HG03558 (cell line): ENCODE measurements around the gene GRIK4.

ENCODE experiments used
- ATAC-seq: cut with Tn5 transposase; IDR thresholded peaks from one replicate; pipeline ENCODE4 v1.9.1; 2021; ENCODE audit warnings: moderate number of reproducible peaks; ENCODE audit not compliant: unreplicated experiment; ENCODE audit errors: extremely low read depth

Gene GRIK4

DNA sequence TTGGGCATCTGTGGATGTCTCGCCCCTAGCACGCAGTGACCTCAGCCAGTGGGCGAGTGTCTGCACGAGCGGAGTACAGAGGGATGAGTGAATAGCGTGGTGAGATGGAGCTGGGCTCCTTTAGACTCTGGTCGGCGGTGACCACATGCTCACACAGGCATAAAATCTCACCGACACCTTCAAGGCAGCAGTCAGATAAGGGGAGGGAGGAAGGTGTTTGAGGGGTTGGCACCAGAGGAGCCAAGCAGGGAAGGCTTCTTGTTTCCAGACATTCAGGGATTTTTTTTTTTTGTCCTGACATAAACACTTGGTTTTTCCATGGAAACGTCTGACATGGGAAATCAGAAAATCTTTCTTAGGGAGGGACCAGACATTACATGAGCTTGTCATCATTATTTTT is 35.8 kb downstream of the GRIK4 start:
- ATAC-seq: no peak

DNA sequence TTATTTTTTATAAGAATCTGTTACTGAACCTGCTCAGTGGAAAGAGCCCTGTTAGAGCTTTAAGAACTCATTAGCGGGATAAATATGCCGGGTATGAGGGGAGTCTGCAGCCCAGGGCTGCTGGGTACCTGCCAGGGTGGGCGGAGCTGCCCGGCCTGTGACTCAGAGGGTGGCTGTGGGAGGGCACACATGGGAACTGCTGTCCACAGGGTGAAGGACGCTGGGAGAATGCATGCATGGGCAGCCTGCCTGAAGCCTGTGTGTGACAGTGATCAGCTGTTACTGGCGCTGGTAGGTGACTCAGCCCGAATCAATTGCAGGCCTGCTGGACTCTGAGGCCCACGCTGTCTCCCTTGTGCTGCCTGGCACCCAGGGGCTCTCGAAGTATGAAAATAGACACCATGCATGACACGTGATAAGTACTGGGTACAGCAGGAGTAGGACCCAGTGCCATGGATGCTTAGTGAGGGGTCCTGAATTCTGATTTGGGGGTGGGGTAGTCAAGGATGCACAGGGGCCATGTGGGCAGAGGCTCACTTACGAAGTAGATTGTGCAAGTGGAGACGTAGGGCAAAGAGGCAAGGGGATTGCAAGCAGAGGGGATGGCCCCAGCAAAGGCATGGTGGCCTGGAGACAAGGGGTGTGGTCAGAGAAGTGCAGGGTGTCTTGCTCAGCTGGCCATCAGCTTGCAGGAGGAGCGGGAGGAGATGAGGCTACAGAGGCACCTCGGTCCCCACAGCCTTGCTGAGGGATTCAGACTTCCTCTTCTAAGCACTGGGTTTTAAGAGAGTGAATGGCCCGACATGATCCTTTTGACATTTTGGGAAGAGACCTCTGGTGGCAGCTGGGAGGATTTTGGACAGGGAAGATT is 36.5 kb downstream of the GRIK4 start:
- ATAC-seq: no peak

DNA sequence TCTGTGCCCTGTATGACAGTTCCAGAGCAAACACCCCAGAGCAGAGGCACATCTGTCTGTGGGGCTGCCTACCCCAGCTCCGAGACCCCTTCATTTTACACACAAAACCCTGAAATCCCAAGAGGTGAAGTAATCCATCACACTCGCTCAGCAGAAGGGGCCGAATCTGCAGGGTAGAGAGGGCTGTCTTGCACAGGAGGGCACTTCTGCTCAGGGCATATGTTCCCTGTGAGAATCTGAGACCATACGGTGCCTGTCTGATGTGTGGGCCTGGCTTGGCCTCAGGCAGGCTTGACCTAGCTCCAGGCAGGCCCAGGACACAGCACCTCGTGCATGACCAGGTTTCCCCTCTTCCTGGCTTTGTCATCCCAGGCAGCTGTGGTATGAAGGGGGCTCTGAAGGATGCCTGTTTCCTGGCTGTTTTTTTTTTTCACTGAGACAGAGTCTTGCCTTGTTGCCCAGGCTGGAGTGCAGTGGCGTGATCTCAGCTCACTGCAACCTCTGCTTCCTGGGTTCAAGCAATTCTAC is 37.2 kb downstream of the GRIK4 start:
- no peak for ATAC-seq

DNA sequence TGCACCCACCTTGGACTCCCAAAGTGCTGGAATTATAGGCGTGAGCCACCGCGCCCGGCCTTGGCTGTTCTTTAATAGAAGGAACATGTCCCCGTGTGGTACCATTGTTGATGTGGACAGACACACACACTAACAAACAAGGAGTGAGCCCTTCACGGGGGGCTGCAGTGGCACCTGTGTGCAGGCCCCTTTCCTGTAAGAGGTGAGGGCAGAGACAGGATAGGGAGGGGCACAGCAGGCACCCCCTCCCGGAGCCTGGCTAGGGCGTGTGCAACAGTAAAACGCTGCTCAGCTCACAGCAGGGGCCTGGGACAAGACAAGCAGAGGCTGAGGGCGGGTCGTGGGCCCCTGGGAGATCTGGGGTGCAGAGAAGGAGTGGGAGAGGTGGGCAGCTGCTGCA is 37.8 kb downstream of the GRIK4 start:
- ATAC-seq: no peak

DNA sequence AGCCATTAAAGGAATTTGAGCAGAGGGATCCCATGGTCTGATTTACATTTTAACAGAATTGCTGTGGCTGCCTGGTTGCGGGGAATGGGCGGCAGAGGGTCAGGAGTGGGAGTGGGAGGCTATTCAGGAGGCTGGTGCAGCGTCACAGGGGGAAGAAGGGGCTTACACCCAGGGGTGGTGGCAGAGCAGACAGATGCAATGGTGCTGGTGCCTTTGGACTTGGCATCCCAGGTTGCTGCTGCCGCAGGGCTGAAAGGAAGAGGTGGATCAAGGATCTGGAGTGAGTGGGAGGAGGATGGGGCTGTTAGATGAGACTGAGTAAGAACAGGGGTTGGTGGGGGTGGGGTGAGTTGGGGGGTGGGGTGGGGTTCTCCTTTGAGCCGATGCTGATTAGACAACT is 38.5 kb downstream of the GRIK4 start:
- no peak for ATAC-seq

DNA sequence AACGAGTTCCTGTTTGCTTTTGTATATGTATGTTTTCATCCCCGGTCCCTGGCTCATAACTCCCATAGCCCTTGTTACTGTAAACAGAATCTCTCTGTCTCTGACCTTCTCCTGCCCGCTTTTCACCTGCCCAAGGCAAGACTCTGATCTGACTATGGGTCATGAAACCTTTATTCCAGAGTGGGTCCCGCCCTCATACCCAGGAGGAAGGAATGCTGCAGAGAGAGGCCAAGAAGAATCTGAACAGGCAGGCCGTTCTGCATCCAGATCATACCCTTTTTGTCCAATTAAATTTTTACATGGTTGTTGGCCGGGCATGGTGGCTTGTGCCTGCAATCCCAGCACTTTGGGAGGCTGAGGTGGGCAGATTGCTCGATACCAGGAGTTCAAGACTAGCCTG is 39.6 kb downstream of the GRIK4 start:
- no peak for ATAC-seq

DNA sequence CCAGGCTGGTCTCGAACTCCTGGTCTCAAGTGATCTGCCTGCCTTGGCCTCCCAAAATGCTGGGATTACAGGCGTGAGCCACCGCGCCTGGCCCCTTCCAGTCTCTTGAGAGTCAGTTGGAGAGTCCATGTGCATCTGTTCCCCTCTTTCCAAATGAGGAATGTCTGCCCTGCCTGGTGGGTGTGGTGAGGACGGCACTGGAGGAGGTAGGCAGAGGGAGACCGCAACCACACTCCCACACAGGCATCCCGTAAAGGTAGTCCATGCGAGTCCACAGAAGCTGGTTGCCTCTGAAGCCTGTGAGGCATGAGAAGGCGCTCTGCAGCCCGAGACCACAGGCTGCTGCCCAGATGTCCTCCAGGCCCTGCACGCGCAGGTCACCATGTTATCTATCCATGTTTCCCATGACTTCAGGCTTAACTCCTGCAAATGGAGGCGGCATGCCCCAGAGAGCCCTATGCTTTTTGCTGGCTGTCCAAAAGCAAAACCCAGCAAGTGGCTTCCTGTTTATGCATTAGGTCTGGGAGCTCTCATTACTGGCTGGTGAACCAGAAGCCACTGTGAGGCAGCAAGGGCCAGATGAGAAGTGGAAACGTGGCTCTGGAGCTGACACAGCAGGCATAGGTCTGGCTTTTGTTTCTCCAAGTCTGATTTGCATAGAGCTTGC is 43.4 kb downstream of the GRIK4 start:
- no peak for ATAC-seq

DNA sequence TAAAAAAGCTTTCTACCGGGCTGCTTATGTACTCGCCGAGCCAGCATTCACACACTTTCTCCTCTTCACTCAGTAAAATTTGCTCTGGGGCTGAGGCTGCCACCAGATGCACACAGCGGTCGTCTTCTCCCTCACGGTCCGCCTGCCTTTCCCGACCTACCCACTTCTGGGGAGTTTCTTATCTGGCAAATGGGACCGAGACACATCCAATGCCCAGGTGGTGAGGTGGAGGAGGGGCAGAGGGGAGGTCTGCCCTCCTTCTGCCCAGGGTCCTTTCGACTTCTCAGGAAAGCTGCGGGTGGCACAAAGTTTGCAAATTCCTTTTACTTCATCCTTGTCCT is 43.9 kb downstream of the GRIK4 start:
- no peak for ATAC-seq

DNA sequence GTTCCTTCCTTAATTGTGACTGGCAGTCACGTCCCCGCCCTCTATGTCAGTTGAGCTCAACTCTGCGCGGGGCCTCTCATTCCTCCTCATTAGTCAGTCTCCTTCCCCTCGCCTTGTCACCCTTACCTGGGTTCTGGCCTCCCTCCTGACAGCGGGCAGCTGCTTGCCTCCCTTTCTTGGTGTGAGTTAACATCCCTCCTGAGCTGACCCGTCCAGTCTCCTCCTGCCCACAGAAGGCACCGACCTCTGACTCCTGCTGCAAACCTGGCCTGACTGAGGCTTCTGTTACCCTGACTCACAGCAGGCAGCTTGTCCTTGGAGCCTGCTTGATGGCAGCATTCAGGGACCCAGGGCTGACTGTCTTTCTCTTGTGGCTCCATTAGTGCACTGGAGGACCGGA is 45.2 kb downstream of the GRIK4 start:
- no peak for ATAC-seq

DNA sequence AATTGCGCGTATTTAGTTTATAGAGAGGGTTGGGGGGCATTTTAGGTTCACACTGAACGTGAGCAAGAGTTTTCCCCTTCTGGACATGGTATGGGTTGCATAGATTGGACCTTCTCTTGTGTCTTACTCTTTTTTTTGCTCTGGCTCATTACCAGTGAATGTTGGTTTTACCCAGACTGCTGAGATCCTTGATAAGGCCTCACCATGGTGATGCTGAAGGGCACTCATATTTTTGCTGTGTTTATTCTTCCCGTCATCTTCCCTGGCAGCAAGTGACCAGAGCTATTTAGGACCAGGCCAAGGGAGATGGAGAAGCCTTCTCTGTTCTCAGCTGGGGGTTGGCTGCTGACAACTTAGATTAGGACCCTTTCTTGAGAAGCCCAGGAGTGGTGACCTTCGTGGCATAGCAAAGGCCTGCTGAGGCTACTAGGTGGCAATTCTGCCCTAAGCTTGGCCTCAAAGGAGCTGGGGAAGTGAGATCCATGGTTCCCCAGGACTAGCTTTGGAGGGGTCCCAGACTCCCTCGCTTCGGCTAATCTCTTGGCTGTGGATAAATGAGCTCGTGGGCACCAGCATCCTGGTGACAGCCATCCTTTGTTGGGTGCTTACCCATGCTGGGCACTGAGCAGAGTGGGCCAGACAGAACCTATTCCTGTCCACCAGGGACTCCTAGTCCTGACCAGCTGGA is 47.3 kb downstream of the GRIK4 start:
- no peak for ATAC-seq

DNA sequence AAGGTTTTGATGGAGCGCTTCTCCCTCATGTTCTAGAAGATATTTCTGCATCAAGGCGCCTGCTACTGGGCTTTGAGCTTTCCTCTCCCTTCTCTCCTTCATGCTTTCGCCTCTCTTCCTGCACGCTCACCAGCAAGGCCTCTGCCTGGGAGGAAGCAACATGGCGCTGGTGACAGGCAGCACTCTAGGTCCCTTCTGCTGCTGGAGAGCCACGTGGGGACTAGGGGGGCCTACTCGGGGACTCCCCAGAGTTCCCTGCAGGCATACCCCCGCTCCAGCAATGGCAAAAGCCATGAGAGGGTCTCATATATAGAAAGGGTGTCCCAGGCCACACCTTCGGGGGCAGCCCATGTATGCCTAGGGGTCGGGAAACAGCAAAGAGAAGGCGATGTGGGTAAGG is 49.7 kb downstream of the GRIK4 start:
- no peak for ATAC-seq

DNA sequence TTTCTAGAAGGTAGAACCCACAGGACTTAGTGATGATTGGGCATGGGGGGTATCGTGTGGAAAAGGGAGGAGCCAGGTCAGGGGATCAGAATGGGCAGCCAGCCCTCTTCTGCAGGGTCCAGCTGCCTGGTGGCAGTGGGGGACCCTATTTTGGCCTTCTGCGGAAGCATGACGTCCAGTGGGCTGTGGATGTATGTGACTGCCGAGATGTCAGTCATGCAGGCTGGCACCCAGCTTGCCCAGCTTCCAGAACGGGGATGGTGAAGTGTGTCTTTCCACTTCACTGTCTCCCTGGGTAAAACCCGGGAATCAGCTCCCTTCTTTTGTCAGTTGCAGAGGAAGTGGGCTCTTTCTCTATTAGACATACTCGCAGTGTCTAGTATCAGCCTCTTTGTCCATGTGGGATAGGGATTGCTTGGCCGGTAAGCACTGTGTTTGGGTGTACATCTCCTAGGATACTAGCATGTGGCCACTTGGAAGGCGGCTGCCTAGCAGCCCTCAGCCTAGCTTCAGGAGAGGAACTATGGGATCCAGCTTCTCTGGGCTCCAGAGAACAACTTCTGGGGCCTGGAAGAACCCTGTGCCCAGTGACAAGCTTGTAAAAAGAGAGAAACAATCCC is 51.4 kb downstream of the GRIK4 start:
- ATAC-seq: no peak

DNA sequence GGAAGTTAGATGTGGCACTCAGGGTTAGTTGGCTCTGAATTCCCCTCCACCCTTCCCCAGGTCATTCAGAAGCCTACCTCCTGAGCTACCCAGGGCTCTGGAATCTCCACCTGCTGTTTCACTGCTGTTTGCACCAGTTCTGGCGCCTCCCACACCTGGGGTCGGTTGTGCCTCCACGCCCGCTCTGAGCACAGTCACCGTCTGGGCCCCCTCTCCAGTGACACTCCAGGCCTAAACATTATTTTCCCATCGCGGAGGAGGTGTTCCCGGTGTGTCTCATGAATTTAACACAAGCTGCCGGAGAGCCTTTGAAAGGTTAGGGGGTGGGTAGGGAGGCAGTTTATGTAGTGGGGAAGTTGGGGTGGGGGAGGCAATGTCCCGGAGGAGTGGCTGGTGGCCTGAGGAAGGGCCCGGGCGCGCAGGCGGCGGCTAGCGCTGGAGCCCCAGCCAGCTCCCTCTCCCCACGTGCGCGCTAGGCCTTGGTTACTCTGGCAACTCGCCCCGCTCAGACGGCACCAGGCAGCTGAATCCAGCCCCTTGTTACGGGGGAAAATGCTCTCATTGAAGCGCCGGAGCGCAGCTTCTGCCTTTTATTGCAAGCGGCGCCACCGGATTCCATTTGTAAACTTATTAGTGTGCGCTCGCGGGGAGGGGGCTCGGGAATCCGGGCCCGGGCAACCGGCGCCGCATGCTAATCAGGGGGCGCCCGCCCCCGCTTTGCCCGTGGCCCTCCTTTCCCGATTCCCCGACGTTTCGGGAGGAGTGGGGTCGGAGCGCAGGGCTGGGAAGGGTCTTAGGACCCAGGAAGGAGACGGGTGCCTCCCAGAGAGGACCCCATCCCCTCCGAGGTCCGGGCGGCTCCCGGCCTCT is 52.4 kb downstream of the GRIK4 start:
- no peak for ATAC-seq

DNA sequence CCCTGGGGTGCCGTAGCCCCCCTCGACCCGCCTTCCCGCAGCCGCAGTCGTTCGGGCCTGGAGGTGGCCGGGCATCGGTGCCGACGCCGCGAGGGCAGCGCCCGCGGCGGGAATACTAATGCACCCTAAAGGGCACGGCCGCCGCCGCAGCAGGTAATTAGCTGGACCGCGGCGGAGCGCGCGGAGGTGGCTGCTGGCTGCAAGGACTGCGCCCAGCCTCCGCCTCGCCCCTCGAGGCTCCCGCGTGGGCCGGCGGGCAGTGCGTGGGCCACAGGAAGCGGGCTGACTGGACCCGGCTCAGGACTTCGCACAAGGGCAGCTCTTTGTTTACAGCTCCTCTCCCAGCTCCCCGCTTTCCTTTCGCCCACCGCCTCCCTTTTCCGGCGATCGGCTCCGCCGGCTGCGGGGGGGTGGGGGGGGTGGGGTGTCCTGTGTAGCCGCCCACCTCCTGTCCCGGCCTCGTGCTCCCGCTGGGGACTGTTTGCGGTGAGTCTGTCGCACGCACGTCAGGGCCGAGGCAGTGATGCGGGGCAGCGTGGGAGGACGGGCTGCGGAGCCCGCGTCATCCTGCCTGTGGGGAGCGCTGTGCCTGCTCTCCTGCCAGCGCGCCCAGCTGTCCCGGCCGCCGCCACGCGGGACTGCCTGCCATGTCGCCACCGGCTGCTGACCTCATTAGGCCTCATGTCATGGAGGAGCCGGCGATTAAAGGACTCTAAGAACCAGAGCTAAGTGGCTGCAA is 53.2 kb downstream of the GRIK4 start:
- ATAC-seq: no peak

DNA sequence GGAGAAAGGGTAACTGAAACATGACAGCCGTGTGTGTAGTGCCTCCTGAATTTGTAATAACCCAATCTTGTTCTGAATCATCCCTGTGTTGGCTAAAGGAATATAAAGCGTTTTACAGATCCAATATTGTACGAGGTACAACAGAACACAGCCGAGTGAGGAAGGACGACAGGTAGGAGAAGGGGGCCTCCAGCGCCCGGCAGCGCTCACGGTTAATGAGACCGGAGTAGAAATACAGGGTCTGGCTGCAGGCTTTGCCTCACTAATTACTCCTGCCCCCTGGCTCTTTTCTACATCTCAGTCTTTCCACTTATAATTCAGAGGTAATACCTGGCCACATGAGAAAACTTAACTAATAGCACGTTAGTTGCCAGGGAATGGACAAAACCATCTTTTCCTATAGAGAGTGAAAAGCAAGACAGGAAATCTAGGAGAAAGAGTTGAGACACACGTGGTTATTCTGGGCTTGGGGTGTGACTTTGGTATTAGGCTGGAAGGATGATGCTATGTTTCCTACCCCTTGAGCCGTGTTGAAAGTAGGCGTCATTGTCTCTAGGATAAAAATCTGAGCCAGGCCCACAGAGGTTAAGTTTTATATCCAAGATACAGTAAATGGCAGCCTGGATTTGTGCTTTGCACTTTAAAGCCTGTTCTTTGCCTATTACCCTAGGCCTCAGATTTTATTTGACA is 54.1 kb downstream of the GRIK4 start:
- ATAC-seq: no peak

DNA sequence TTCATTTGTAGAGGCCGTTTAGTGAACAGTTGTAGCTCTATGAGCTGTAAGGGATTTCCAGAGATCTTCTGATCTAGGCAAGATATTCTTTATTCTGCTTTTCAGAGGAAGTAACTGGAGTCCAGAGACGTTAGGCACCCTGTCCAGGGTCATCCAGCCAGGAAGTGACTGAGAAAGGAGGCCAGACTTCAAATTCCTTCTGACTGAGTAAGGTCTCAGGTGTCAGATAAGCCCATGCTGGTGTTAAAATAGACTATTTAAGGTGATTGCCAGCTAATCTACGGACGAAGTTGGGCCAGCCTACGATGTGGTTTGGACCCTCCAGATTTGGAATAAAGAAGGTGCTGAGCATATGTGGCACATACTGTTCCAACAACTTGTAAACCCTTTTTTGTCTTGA is 54.6 kb downstream of the GRIK4 start:
- ATAC-seq: no peak

DNA sequence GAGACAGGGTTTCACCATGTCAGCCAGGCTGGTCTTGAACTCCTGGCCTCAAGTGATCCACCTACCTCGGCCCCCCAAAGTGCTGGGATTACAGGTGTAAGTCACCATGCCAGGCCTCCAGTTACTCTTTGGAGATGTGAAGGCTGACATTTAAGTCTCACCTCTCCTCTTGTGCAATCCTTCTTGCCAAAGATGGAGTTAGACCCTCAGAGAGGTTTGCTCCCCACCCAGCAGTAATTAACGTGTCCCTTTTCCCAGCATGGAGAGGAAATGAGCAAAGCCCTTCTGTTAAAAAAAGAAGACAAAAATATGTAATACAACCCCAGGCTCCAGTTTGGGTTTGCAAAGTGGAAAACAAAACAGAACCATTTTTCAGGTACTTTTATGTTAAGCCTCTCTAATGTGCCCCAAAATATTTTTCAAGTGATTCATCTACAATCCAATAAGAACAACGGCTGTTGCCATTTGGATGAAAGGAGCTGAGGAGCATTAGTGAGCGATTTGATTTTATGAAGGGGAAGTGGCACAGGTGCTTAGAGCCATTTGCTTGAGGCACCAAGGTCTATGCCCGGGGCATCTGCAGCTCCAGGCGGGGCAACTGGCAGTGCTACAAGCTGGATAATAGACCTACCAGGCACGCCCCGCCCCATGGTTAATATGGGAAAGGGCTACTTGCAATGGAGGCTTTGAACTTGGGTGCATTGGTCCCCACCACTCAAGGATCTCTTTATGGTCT is 57.2 kb downstream of the GRIK4 start:
- ATAC-seq: no peak

DNA sequence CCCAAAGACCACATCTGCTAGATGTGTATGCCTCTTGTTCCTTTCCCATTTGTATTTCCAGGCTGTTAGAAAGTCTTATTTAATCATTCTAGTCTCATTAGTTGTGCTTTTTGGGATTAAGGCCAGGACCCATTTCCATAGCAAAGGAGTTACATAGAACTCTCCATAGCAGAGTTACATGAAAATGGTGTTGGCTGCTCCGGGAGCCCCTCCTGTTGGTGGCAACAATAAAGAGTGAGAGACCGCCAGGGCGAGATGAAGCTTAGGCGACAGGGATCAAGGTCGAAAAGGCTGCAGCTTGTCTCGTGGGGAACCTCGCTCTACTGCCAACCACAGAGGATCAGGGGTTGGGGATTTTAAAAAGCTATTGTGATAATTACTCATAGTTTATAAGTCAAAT is 58.3 kb downstream of the GRIK4 start:
- no peak for ATAC-seq
